Fibroblast of peridontal ligament (primary cell): ENCODE measurements around the gene PLCB4.
A peak's percentile ranks its signal among the peaks of the same experiment; 100 is the strongest.

Experiments
- DNase-seq: peaks from one replicate; pipeline ENCODE4 v3.0.0-alpha.2; 2010; ENCODE audit errors: extremely low read depth

The PLCB4 gene

GRCh38 chr20:9323622-9324021, 254.7 kb downstream of the PLCB4 start:
- DNase-seq: no peak

GRCh38 chr20:9329355-9330101, 260.6 kb downstream of the PLCB4 start:
- no peak for DNase-seq

DNA sequence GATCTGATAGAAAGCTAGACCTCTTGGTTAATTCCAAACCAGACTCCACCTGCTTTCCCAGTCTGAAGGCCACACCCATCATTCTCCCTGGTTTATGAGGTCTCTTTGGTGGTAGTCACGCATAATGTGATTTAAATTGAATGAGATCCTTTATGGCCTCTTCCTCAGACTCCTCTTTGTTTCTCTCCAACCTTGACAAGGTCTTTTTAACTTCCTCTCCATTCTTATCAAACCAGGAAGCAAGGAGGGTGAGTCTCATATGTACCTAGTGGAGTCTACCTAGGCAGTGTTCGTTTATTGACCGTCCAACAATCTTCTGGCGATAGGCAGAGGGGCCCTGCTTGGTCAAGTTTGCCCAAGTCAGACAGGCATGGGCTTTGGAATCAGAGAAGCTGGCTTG, 261.3 kb downstream of the PLCB4 start:
- DNase-seq: no peak

GRCh38 chr20:9331707-9332435, 263.0 kb downstream of the PLCB4 start:
- DNase-seq: no peak

GRCh38 chr20:9332791-9333479, 264.0 kb downstream of the PLCB4 start:
- DNase-seq: no peak

DNA sequence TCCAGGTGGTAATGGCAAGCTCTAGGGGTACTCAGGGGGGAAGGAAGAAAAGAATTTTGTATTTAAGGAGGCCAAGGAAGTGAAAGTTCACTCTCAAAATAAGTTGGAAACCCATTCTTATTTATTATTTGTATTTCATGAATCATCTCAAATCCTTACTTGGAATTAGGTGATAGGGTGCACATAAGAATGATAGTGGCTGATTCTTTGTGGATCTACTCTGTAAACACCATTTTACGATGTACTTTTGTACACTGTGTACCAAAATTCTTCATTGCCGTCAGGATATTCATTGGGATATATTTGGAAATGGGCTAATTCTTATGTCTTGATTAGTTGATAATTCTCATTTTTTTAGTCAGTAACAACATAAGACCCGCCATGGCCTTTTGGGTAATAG, 266.0 kb downstream of the PLCB4 start:
- DNase-seq: no peak

GRCh38 chr20:9338101-9338500, 269.2 kb downstream of the PLCB4 start:
- DNase-seq: no peak

GRCh38 chr20:9339708-9340107, 270.8 kb downstream of the PLCB4 start:
- no peak for DNase-seq

- no peak for DNase-seq
Measured at GRCh38 chr20:9342651-9343050, 273.8 kb downstream of the PLCB4 start.

GRCh38 chr20:9344083-9344920, 275.4 kb downstream of the PLCB4 start:
- peak; percentile 49 for DNase-seq

DNA sequence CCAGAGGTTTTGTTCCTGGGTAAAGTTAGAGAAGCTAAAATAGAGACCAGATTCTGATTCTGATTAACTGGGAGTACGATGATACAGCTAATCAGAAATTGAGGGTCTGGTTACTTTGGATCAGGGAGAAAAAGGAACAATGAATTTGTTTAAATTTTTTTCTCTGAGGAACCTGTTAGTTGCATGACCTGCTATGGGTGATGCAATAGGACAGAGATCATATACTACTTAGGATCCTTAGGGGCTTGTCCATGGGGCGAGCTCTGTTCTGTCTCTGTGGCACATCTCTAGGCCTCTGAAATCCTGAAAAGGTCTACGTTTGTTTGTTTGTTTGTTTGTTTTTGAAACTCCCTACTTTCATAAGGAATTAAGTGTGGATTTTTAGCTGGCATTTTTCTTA, 279.4 kb downstream of the PLCB4 start:
- DNase-seq: no peak

DNA sequence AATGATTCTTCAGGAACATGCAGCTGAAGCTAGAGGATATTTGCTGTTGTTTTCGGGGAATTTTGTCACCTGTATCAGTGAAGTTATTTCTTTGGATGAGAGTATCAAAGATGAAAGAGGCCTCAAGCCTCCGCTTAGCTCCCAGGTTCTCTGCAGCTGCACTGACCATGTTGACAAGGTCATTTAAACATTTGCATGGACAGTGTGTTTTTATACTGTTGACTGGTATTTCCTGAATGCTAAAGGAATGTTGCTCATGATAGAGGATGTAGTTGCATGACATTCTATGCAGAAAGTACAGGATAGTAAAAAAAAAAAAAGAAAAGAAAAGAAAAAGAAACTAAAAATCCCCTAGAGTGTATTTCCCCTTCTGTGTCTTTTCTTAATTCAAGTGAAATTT, 279.9 kb downstream of the PLCB4 start:
- DNase-seq: no peak

DNA sequence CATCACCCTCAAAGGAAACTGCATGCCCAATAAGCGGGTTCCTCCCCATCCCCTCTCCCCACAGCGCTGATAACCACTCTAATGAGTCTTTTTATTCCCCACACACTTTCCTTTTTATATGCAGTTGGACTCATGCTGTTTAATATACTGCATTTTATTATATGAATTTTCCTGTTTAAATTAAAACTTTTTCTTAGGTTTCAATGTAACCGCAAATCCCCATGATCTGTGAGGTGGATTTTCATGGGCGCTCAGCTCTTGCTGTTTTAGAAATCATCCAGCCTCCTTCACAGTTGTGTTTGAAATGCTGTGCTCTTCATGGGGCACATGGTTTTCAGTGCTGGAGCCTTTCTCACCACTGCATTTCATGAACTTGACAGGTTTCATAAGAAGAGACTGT, 280.4 kb downstream of the PLCB4 start:
- DNase-seq: no peak

- no peak for DNase-seq
Measured at GRCh38 chr20:9352739-9353138, 283.9 kb downstream of the PLCB4 start.

DNA sequence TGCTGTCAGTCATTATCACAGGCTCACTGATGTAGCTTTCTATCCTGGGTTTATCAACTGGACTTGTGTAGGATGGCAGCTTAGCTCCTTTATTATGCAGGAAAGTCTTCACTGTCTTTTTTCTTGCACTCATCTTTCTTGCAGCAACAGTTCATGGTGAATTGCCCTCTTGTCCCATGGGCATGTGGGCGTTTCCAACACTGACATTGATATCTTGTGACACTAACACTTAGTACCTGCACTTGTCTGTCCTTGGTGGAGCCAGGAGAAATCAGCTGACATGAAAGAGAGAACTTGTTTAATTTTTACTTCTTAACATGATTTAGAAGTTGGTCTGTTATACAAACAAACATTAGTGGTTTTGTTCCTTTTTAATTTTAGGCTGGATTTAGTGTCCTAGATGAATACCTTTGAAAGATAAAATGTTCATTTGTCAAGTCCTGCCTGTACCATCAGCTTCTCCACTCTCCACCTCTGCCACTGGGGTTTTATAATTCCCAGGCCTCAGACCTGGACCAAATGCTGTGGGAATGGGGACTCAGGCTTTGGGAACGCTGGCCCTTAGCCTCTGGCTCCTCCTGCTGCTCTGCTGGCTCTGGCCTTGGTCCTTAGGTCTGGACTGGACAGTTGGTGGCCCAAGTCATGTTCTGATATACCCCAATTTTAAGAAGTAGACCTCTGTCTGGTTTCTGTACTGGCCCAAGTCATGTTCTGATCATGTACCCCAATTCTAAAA, 284.5 kb downstream of the PLCB4 start:
- DNase-seq: no peak

GRCh38 chr20:9353916-9354276, 285.0 kb downstream of the PLCB4 start:
- peak; percentile 85 for DNase-seq

GRCh38 chr20:9354579-9354978, 285.7 kb downstream of the PLCB4 start:
- no peak for DNase-seq

DNA sequence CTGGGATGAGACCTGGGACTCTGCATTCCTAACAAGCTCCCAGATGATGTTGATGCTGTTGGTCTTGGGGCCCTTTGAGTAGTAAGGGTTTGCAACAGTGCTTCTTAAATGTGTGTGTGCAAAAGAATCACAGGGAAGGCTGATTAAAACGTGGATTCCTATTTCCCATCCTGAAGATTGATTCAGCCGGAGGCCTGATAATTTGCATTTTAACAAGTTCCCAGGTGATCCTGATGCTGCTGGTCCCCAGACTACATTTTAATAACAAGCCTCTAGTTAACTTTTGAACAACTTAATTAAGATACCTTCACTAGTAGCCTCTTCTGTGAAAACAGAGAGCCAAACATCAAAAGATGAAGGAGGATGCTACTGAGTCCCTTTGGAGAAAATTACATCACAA, 289.1 kb downstream of the PLCB4 start:
- DNase-seq: no peak

GRCh38 chr20:9359561-9360308, 290.8 kb downstream of the PLCB4 start:
- peak; percentile 92 for DNase-seq

GRCh38 chr20:9360431-9360830, 291.5 kb downstream of the PLCB4 start:
- DNase-seq: peak; percentile 79

DNA sequence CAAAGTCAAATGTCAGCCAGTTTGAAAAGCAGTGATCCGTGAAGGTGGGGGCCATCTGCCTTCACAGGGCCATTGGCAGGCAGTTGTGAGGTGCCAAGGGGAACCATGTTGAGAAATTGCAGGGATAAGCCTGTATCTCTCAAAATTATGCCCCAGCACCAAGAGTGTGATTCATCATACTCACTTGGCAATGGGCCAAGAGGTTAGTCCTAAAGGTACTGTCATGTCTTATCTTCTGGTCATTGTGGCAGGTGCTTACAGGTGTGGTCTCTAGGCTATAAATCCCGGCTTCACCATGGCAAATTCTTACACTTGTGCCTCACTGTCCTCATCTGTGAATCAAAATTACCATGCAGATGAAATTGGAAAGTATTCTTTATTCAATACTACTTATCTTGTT, 294.8 kb downstream of the PLCB4 start:
- no peak for DNase-seq
